ENCODE data around the gene NMRK1. TPM values are rescaled to one million over a fixed set of nuclear protein-coding genes. Genes with fewer than 3 reads are reported as not detected.

Gene NMRK1
- total RNA-seq, 4 donors from 2014 or later = 25.7 to 43.5 (median 33.4) TPM

GRCh38 chr9:75089373-75089766, 1.4 kb upstream of the NMRK1 start:
- peak overlapping the region; percentile 85 for H3K4me3 ChIP-seq (ENCODE audit: low read depth, poor library complexity, severe bottlenecking)
- TF ChIP-seq POLR2A (IDR thresholded peaks at IDR 0.05) = no peak
- WGBS, 2 donors = 8 to 13% methylated on average over 11 of the region's 11 CpGs
- intact Hi-C loops (cut with DNase I; ENCODE audit: low total_unique reads) = no loop called here
- DNase-seq (ENCODE audit: low spot score in 2 of 2) = no peak

- WGBS, 2 donors = 0% methylated on average over 35 to 37 of the region's 43 CpGs
- intact Hi-C loops (cut with DNase I; ENCODE audit: low total_unique reads) = no loop called here
- peak; percentile 71 to 93 for DNase-seq (ENCODE audit: low spot score in 2 of 2)
- no peak for TF ChIP-seq POLR2A (IDR thresholded peaks at IDR 0.05)
- TF ChIP-seq, protein P1, sequence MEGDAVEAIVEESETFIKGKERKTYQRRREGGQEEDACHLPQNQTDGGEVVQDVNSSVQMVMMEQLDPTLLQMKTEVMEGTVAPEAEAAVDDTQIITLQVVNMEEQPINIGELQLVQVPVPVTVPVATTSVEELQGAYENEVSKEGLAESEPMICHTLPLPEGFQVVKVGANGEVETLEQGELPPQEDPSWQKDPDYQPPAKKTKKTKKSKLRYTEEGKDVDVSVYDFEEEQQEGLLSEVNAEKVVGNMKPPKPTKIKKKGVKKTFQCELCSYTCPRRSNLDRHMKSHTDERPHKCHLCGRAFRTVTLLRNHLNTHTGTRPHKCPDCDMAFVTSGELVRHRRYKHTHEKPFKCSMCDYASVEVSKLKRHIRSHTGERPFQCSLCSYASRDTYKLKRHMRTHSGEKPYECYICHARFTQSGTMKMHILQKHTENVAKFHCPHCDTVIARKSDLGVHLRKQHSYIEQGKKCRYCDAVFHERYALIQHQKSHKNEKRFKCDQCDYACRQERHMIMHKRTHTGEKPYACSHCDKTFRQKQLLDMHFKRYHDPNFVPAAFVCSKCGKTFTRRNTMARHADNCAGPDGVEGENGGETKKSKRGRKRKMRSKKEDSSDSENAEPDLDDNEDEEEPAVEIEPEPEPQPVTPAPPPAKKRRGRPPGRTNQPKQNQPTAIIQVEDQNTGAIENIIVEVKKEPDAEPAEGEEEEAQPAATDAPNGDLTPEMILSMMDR (IDR thresholded peaks at IDR 0.05) = no peak
- H3K4me3 ChIP-seq (ENCODE audit: low read depth, poor library complexity, severe bottlenecking) = peak overlapping the region; percentile 85
Measured at GRCh38 chr9:75088646-75089372, 854 bp upstream of the NMRK1 start.

DNA sequence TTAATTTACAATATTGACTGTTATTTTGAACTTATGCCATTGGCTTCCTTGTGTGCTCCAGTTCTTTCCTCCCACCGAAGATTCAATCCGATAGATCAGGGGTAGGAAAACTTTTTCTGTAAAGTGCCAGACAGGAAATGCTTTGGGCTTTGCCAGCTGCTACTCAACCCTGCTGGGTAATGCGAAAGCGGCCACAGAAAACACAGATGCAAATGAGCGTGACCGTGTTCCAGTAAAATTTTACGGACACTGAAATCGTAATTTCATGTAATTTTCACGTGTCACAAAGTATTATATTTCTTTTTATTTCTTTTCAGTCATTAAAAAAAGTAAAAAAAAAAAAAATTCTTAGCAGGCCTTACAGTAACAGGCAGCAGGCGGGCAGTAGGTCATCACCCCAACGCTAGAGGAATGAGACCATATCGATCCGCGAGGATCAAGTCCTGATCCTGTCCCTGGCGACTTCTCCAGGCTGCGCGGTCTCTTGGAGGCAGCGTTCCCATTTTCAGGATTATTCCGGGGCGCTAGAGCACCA, 599 bp downstream of the NMRK1 start:
- intact Hi-C loops (cut with DNase I; ENCODE audit: low total_unique reads) = no loop called here
- TF ChIP-seq, protein P1 (IDR thresholded peaks at IDR 0.05) = no peak
- no peak for TF ChIP-seq POLR2A (IDR thresholded peaks at IDR 0.05)
- peak in 1 of 2 donors; percentile 38 for DNase-seq (ENCODE audit: low spot score in 2 of 2)
- peak overlapping the region; percentile 67 for H3K4me3 ChIP-seq (ENCODE audit: low read depth, poor library complexity, severe bottlenecking)
- 1 to 2% methylated on average over 20 of the region's 20 CpGs for WGBS, 2 donors

GRCh38 chr9:75086541-75087288, 1.2 kb downstream of the NMRK1 start:
- WGBS, 2 donors = 19 to 28% methylated on average over 15 to 16 of the region's 16 CpGs
- intact Hi-C loops (cut with DNase I; ENCODE audit: low total_unique reads) = no loop called here
- H3K4me3 ChIP-seq (ENCODE audit: low read depth, poor library complexity, severe bottlenecking) = no peak overlapping the region
- DNase-seq (ENCODE audit: low spot score in 2 of 2) = peak in 1 of 2 donors; percentile 34
- no peak for TF ChIP-seq POLR2A (IDR thresholded peaks at IDR 0.05)
- TF ChIP-seq, protein P1 (IDR thresholded peaks at IDR 0.05) = no peak

- no peak overlapping the region for H3K4me3 ChIP-seq (ENCODE audit: low read depth, poor library complexity, severe bottlenecking)
- peak in 1 of 2 donors; percentile 46 for DNase-seq (ENCODE audit: low spot score in 2 of 2)
- 50 to 56% methylated on average over 1 of the region's 1 CpG for WGBS, 2 donors
- intact Hi-C loops (cut with DNase I; ENCODE audit: low total_unique reads) = no loop called here
- TF ChIP-seq, protein P1 (IDR thresholded peaks at IDR 0.05) = no peak
- TF ChIP-seq POLR2A (IDR thresholded peaks at IDR 0.05) = no peak
Measured at GRCh38 chr9:75085640-75086039, 2.3 kb downstream of the NMRK1 start.

DNA sequence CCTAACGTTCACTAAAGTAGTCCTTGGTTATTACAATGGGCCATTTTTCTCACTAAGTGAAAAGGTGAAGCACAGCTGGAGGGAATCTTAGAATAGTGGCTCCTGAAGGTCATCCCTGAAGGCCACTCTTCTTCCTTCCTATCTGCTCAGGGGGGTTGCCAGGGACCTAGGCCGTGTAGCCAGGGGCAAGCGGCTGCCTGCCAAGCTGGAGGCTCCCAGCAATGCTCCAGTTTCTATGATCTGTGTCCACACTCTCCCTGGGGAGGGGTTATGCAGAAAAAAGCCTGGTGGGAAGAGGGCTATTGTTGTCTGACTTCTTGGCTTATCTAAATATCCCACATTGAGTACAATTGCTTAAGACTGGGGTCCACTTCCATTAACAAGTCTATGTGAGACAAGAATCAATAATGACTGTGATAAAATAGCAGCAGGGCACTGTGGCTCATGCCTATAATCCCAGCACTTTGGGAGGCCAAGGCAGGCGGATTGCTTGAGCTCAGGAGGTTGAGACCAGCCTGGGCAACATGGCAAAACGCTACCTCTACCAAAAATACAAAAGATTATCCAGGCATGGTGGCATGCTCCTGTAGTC, 3.8 kb downstream of the NMRK1 start:
- no peak for TF ChIP-seq POLR2A (IDR thresholded peaks at IDR 0.05)
- TF ChIP-seq, protein P1 (IDR thresholded peaks at IDR 0.05) = no peak
- H3K4me3 ChIP-seq (ENCODE audit: low read depth, poor library complexity, severe bottlenecking) = no peak overlapping the region
- intact Hi-C loops (cut with DNase I; ENCODE audit: low total_unique reads) = no loop called here
- no peak for DNase-seq (ENCODE audit: low spot score in 2 of 2)
- WGBS, 2 donors = 53 to 59% methylated on average over 5 of the region's 5 CpGs

All from lower leg skin (tissue), 4 donors.